HG02943 (cell line): ENCODE results near the gene TIMM17A.
A peak's percentile ranks its signal among the peaks of the same experiment; 100 is the strongest.

Source experiments
- ATAC-seq: cut with Tn5 transposase; IDR thresholded peaks from one replicate; pipeline ENCODE4 v1.9.1; 2021; ENCODE audit warnings: mild to moderate bottlenecking, low read depth, moderate library complexity; ENCODE audit not compliant: unreplicated experiment

Gene TIMM17A

DNA sequence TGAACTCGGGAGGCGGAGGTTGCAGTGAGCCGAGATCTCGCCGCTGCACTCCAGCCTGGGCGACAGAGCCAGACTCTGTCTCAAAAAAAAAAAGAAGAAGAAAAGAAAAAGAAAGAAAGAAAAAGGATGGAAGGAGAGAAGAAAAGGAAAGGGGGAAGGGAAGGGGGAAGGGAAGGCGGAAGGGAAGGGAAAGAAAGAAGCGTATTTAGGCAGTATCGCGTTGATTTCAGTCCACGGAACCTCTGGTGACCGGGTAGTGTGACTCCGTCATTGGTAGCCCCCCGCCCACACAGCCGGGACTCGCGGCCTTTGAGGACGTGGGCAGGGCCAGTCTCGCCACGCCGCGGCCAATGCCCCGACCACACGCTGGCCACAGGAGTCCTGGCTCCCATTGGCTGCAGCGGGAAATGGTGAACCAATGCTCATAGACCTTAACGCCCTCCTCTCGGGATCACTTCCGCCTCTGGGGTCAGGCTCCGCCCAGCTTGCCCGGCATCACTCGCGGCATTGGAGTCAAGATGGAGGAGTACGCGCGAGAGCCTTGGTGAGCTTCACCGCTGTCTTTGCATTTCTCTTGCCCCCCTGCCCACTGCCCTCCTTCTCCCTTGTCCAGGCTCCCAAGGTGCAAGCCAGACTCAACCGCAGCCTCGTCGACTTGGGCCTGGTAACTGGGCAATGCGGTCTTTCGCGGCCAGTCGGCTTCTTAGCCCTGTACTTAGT, at the start of gene TIMM17A:
TIMM17A (plus strand) TSS at position 495 of the 720 bp plus-strand sequence; CDS start at position 519, 24 bp downstream.
- peak; percentile 99 for ATAC-seq

DNA sequence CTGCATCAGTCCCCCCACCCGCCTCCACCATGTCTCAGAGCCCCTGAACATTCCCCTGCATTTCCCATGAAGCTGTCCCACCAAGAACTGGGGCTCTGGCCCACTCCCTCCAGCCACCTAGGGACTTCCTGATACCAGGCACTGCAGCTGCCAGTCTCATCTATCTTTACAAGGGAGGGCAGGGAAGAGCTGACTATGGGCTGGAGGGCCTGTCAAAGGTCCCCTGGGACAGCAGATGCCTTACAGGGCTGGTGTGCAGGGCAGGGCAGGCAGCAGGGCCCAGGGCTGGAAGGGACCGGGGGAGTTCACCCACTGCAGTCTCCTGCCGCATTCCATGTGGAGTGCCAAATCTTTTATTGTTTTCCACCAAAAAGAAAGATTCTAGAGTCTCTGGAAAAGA, 49.0 kb upstream of the TIMM17A start:
- no peak for ATAC-seq

DNA sequence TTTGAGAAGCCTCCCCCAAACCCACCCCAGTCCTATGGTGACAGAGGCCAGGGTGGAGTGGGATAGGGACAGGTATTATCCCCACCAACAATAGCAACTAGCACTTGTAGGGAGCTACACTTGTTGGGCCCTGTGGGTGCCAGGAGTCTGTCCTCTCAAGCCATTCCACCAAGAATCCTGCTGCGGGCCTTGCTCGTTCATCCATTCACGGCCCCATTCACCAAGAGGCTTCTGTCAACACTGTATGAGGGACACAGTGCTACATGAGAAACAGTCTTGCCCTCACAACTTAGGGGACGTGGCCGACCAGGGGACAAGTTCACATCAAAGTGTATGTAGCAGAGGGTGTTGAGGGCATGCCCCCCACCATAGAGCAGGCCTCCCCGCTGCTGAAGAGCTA, 47.7 kb upstream of the TIMM17A start:
- ATAC-seq = no peak

DNA sequence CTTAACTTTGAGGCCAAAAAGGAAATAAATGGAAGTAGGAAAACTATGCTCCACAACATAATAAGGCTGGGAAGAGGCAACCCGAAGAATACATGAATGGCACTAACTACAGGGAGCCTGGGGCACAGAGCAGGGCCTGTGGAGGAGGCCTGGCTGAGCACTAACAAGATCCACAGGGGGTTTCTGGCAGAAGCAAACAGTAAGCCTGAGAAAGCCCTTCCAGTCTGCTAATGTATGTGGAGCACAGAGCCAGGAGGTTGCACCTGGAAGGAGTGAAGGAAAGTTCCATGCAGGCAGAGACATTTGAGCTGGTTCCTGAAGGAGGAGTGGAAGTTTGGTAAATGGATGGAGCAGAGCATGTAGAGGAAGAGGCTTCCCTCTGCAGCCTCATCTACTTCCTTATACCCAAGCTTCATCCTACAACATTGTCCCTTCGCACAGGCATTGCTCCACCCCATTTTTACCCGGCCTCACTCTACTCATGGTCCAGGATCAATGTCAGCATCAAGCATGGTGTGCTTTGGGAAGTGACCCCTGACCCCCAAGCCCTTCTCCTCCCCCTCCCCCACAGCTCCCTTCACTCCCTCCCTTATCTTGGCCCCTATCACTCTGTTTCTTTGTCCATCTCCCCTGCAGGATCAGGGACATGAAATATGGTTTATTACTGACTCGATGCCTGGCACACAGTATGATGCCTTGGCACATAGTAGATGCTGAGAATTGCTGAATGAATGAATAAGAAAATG, 43.3 kb upstream of the TIMM17A start:
- no peak for ATAC-seq

DNA sequence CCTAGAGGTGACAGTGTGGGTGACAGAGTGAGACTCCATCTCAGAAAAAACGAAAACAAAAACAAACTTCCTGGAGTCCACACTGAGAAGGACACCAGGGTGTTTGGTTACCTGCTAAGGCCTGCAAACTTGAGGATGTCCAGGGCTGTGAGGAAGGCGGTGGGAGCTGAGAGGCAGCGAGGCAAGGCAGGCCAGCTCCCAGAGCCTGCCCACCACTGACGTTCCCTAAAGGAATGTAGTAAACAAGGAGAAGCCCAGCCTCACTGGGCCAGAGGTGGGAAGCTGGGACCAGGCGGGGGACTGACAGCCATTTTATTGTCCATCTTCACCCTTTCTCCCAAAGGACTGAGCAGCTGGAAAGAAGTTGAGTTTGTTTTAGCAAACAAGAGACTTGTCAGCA, 42.5 kb upstream of the TIMM17A start:
- ATAC-seq = no peak

DNA sequence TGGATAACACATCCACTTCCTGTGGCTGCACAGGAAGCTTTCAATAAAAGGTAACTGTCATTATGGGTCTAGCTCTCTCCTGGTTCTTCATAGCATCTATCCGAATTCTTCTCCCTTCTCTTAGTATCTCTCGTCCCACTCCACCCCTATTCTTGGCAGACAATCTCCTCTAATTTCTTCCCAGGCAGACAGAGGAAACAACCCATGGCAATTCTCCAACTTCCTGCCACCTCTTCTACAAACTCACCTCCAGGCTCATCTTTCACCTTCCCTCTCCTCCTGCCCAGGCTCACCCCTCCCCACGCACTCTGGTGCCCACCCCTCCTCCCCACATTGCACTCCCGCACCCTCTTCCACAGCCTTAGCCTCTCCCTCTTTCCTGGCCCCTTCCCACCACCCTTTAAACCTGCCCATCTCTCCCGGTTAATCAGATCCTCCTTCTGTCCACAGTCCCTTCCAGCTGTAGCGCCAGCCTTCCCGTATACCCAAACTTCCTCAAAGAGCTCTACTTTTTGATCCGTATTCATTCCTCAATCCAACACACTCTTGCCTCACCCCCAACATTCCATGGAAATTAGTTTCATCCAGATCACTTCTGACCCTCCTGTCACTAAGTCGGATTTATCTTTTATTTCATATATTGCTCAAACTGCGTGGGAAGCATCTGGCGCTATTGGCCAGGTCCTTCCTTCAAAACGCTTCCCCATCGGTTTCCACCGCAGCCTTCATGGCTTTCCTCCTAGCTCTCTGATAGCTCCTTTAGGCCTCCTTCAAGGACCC, 40.7 kb upstream of the TIMM17A start:
- ATAC-seq = no peak

DNA sequence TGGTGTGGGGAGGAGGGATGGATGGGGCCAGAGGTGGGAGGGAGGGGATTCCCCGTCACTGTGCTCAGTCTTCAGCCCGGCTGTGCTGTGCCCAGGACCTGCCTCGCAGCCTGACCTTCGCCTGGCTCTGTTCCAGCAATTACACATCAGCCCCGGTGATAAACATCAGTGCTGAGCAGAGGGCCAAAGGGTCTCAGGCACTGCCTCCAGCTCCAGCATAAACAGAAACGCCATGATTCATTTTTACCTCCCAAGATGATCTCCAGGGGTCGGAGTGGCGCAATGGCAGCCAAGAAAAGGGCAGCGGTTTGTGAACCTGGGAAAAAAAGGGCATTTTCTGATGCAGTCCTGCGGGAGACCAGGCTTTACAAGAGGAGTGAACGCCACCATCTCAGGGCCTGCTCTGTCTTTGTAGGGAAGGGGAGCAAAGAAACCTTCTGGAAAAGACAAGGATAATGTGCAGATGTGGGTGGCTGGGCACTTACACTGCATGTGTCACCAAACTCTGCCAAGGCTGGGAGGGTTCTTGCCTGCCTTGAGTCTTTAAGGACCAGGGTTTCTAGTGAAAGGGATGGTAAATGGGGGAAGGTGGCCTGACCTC, 38.6 kb upstream of the TIMM17A start:
- ATAC-seq = no peak

DNA sequence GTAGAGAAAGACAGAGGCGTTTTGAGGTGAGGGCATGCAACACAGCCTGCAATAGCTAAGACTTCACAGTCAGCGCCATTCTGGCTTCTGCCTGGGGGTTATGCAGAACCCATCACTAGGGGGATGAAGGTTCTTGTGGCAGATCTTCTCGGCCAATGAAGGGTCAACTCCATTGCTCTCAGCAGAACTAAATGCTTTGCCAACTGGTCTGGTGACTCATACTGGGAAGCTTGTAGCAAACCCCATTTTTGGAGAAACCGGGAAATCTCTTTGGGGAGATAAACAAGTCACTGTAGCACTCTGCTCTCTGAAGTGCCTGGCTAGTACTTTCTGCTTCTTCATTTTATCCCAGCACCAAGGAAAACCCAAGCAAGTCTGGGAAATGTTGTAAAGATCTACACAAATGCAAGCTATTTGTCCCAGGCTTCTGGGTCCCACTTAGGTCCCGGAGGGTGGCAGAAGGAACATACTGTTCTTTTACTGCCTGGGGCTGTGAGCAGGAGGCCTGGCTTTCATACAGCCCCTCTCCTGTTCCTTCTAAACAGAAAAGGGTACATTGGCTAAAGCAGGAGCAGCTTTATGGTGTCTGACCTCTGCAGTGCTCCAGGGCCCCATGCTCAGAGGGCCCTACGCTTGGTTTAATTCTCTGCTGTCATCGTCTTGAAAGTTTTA, 37.8 kb upstream of the TIMM17A start:
- no peak for ATAC-seq

DNA sequence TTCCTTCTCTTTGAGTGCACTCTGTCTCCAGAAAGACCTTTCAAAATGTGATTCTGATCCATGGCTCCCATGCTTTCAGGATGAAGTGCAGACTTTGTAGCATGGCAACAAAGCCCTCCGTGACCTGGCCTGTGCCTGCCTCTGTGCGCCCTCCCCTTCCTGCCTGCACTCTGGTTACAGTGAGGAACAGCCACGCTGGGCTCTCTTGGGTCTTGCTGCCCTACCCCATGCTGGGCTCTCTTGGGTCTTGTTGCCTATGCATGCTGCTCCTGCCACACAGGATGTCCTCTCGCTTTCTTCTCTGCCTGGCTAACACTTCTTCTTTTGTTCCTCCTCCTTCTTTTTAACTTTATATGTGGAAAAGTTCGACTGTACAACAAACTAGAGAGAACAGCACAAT, 37.0 kb upstream of the TIMM17A start:
- no peak for ATAC-seq

DNA sequence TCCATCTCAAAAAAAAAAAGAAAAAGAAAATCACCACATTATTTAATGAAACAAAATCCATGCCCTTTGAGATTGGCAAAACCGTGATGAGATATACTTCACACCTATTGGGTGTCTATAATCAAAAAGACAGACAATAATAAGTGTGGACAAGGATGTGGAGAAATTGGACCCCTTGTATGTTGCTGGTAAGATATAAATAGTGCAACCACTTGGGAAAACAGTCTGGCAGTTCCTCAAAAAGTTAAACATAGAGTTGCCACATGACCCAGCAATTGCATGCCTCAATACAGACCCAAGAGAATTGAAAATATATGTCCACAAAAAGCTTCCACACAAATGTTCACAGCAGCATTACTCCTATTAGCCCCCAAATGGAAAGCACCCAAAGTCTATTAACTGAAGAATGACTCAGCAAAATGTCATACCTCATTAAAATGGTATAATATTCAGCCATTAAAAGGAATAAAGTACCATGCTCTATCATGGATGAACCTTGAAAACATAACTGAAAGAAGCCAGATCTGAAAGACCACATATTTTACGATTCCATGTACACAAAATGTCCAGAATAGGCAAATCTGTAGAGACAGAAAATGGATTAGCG, 33.2 kb upstream of the TIMM17A start:
- no peak for ATAC-seq

DNA sequence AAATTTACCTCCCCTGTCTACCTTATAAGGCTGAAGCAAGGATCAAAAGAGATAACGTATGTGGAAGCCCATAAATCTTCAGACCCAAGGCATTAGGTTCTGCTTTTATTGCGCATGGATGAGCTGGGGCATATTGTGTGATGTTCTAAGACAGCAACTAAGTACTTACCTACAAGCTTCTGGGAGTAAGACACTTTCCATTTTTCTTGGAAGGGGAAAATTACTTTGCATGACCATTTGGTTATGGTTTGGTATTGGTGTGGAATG, 30.1 kb upstream of the TIMM17A start:
- ATAC-seq = no peak

DNA sequence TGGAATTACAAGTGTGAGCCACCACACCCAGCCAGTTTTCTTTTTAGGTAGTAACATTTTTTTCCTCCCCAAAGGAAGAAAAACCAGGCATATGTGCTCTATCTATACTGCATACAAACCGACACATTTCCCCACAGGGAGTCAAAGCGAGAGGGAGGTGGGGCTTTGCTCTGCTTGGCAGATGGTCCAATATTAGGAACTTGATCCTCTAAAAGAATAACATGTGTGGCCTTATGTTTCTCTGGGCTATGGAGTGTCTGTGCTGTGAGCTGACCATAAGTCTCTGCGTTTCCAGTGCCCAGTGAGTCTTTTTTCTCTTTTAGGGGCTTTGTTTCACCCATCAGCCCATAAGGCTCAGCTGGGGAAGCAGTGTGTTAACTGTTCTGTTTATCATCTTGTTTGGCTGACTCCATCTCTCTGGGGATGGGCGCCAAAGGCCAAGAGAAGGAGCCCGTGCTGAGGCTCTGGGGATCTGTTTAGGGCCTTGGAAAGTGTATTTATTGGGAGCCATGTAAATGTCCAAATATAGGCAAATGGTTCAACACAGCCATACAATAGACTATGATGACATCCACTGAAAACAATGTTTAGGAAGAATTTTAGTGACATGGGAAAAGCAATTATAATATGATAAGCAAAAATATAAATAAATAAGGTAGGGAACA, 29.2 kb upstream of the TIMM17A start:
- no peak for ATAC-seq

DNA sequence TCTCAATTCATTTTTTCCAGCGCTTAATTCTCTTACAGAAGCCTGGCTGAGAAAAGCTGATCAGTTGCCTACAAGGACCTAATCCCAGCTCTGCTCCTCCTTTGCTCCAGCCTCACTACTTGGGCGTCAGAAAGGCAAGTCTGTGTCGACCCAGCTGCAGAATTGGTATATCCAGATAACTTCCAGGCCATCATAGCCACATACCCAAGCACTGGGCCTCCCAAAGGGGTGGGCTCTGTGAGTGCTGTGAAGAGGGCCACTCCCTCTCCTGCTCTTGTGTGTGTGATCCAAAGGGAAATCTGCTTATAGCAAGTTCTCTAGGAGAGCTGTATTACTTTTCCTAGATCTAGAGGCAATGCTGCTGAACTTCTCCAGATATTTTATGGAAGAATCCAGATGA, 27.0 kb upstream of the TIMM17A start:
- no peak for ATAC-seq

DNA sequence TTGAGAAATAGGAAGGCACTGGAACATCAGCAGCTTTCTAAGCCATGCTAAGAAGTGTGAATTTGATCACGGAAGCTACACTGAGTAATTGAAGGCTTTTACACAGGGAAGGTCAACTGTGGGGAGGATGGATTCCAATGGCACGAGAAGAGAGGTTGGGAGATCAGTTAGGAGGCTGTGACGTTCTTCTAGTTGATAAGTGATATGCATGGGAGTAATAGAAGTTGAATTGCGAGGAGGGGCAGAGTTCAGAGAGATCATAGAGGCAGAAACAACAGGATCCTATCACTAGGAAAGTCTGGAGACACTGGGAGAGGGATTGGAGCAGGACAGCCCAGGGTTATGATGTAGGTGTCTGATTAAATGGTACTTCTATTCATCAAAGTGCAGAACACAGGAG, 25.2 kb upstream of the TIMM17A start:
- ATAC-seq = no peak

DNA sequence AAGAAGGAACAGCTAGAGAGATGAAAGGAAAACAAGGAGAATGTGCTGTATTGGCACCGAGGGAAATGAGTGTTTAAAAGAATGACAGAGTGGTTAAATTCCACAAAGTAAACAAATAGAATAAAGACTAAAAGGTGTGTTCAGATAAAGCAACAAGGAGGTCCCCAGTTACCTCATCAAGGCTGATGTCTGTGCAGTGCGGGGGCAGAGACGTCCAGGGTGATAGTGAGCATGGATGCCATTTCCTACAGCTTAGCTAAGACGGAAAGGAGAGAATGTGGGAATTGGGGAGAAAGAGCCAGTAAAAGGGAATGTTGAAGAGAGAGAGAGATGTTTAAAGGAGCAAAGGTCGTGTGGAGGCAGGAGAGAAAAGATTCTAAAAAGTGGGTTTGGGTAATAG, 24.5 kb upstream of the TIMM17A start:
- ATAC-seq = no peak

DNA sequence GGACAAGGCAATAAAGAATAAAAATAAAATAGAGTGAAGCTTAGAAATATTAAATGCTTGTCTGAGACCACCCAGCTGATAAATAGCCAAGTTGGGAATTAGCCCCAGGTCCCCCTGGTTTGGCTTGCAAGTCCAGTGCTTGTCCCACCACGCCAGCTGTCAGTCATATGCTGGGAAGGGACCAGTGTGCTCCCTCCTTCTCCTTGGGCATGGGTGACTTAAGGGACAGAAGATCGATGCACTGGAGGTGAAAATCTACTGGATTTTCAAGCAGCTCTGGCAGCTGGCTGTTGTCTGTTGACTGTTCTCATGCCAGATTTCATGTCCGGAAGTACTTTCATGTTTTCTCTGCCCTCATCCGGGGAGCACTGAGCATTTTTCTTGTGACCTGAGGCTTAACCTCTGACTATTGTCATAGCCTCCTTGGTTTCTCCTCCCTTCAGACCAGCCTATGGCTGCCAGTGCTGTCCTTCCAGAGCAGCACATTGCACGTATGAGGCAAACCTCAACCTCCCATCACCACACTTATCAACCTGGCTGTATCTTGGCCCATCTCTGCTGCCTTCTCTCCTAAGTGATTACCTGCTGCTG, 21.4 kb upstream of the TIMM17A start:
- ATAC-seq = no peak

DNA sequence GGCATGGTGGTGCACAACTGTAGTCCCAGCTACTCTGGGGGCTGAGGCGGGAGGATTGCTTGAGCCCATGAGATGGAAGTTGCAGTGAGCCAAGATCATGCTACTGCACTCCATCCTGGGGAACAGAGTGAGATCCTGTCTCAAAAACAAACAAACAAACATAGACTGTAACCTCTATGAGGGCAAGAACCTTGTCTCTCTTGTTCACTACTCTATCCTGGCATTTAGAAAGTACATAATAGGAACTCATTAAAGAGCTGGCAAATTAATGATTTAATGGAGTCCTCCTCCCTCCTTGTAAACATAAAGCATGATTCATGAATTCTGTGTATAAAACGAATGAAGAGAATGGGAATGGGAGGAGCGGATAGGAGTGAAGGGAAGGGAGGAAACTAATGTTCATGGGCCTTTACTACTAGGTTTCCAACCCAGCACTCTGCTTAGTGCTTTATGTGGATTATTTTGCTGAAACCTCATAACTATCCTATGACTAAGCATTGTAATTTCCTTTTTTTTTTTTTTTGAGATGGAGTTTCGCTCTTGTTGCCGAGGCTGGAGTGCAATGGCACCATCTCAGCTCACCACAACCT, 17.6 kb upstream of the TIMM17A start:
- ATAC-seq = no peak

DNA sequence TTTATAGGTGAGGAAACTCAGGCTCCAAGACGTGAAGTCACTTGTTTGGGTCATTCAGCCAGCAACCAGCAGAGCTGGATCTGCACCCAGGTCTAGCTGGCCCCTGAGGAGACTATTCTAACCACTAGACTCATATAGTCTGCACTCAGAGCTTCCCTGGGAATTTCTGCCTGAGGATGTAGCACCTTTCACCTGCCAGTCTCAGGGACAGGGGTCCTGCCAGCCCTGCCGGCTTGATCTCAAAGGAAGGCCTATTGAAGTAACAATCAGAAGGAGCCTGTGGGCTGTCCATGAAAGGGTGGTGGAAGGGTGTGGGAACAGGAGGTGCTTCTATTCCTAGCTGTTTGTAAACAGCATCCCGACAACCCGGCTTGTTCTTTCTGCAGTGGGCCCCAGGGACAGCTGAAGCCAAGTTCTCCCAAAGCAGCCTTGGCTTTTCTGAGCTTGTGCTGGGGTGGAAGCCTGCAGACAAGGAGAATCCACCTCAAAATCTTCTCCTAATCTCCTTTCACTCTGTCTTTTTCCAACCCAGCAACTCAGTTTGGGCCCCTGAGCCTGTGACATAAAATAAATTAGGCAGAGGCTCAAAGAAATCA, 16.8 kb upstream of the TIMM17A start:
- no peak for ATAC-seq

DNA sequence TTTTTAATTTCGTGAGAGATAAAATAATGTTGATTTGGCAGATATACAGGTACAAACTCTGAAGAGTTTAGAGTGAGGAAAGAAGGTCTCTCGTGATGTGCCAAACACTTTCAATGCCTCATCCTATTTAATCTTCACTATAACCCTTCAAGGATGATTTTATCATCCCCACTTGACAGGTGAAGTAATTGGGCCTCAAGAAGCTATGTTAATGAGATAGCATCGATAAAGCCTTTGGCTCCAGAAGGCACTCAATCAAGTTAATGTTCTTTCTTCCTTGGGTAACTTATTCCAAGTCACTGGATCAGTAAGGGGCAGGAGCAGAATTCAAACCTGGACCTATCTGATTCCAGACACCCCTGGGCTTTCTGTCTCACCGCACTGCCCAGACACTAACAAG, 16.2 kb upstream of the TIMM17A start:
- ATAC-seq = no peak
